PC-3 (cell line): ENCODE data around the gene CGA. TPM values are rescaled to one million over a fixed set of nuclear protein-coding genes. Genes with fewer than 3 reads are reported as not detected.

Experiments used
- ATAC-seq: fragments of 200-7000 bp; cut with Tn5 transposase; 2 replicates; pipeline ENCODE4 v1.9.1; 2020; ENCODE audit warnings: mild to moderate bottlenecking, moderate library complexity
- BruUV-seq: library from RNA; stranded (reverse); fragments of 400-500 nt; replicated peaks from 2 replicates; lab custom pipeline; 2021; lab: Mats Ljungman, UMichigan
- CTCF ChIA-PET: fragments of 300-600 bp; sonication (Branson Sonifier 250); formaldehyde crosslinking; loops from one replicate; lab custom pipeline; 2022; ENCODE audit warnings: antibody characterized with exemption; lab: Charles Lee
- POLR2A ChIA-PET: fragments of 300-600 bp; sonication (Branson Sonifier 250); formaldehyde crosslinking; loops from one replicate; lab custom pipeline; 2022; ENCODE audit warnings: antibody characterized with exemption; ENCODE audit not compliant: unreplicated experiment; lab: Charles Lee
- DNase-seq: peaks from one replicate; pipeline ENCODE4 v3.0.0-alpha.2; 2015
- H2AFZ ChIP-seq: fragments of 300-600 bp; sonication (generic); 2 replicates; pipeline ENCODE4 v1.6.0; 2016; ENCODE audit warnings: antibody characterized with exemption, low read length
- H3F3A ChIP-seq: fragments of 300-600 bp; sonication (generic); one replicate; pipeline ENCODE4 v1.6.0; 2017; ENCODE audit warnings: antibody characterized with exemption, low read length, control low read depth, mild to moderate bottlenecking; ENCODE audit not compliant: unreplicated experiment
- H3K27ac ChIP-seq: fragments of 300-600 bp; sonication (generic); 2 replicates; pipeline ENCODE4 v1.5.1; 2016; ENCODE audit warnings: mild to moderate bottlenecking, low read length
- H3K27me3 ChIP-seq: fragments of 300-600 bp; sonication (generic); 2 replicates; pipeline ENCODE4 v1.6.1; 2016; ENCODE audit warnings: low read length, mixed read lengths
- H3K36me3 ChIP-seq: fragments of 300-600 bp; sonication (generic); 2 replicates; pipeline ENCODE4 v1.6.1; 2016; ENCODE audit warnings: low read depth, mixed run types, low read length, mixed read lengths
- H3K4me1 ChIP-seq: fragments of 300-600 bp; sonication (generic); 2 replicates; pipeline ENCODE4 v1.5.1; 2016; ENCODE audit warnings: low read length; ENCODE audit not compliant: insufficient read depth
- H3K4me2 ChIP-seq: fragments of 300-600 bp; sonication (generic); 2 replicates; pipeline ENCODE4 v1.6.0; 2016; ENCODE audit warnings: low read length
- H3K4me3 ChIP-seq: fragments of 300-600 bp; sonication (generic); 2 replicates; pipeline ENCODE4 v1.5.1; 2016; ENCODE audit warnings: mild to moderate bottlenecking, low read length, mixed read lengths
- H3K79me2 ChIP-seq: fragments of 300-600 bp; sonication (generic); 2 replicates; pipeline ENCODE4 v1.6.1; 2017; ENCODE audit warnings: low read length, mixed read lengths
- H3K9ac ChIP-seq: fragments of 300-600 bp; sonication (generic); 2 replicates; pipeline ENCODE4 v1.6.0; 2016; ENCODE audit warnings: mild to moderate bottlenecking, low read length
- H3K9me2 ChIP-seq: fragments of 300-600 bp; sonication (generic); replicated peaks from 2 replicates; pipeline ENCODE4 v1.6.1; 2016; ENCODE audit warnings: mixed run types, low read length, mixed read lengths
- H3K9me3 ChIP-seq: fragments of 300-600 bp; sonication (generic); 2 replicates; pipeline ENCODE4 v1.6.1; 2016; ENCODE audit warnings: low read length, mixed read lengths
- H4K20me1 ChIP-seq: fragments of 300-600 bp; sonication (generic); 2 replicates; pipeline ENCODE4 v1.6.1; 2016; ENCODE audit warnings: low read length, mixed read lengths
- EZH2 ChIP-seq: fragments of 300-600 bp; sonication (generic); IDR thresholded peaks from one replicate; pipeline ENCODE4 v1.6.1; 2017; ENCODE audit warnings: antibody characterized with exemption, mild to moderate bottlenecking, low read length; ENCODE audit not compliant: unreplicated experiment
- EZH2phosphoT487 ChIP-seq: fragments of 300-600 bp; sonication (generic); IDR thresholded peaks from 2 replicates; pipeline ENCODE4 v1.6.1; 2018; ENCODE audit warnings: mild to moderate bottlenecking, antibody characterized with exemption, low read length, borderline replicate concordance
- intact Hi-C: fragments of 100-400 bp; cut with micrococcal nuclease; formaldehyde crosslinking; loops from 2 replicates; pipeline ENCODE4 v1.9.0; 2023
- total RNA-seq: library from RNA; depleted of rRNA; stranded (reverse); fragments of >200 nt; gene quantifications from 2 replicates; pipeline ENCODE4 v1.2.3, GENCODE V29; 2014
- TF ChIP-seq, protein P1 (sequence below): fragments of 300-600 bp; sonication (generic); conservative IDR thresholded peaks from 2 replicates; pipeline ENCODE4 v1.5.1; 2017; ENCODE audit warnings: antibody characterized with exemption, low read depth, mild to moderate bottlenecking, low read length

Gene CGA
- total RNA-seq, 1 experiment from 2014 or later: not detected

DNA sequence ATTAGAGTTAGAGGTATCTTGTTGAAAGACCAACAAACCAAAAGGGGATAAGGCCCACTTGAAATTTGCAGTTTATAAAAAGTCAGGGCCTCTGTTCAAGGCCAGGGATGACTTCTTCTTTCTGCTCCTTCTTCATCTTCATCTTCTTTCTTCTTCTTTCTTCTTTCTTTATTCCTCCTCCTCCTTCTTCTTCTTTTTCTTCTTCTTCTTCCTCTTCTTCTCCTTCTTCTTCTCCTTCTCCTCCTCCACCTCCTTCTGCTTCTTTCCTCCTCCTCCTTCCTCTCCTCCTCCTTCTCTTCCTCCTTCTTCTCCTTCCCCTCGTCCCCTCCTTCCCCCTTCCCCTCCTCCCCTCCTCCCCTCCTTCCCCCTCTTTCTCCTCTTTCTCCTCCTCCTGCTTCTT lies 42.1 kb upstream of the CGA start:
- Histone ChIP-seq H3F3A (no peaks in the 10 kb centered on the region), H4K20me1 (no peaks in the 10 kb centered on the region), H2AFZ (no peak overlapping the region), H3K36me3 (no peaks in the 10 kb centered on the region), H3K79me2 (no peaks in the 10 kb centered on the region), H3K4me2 (no peak overlapping the region), H3K4me1 (no peaks in the 10 kb centered on the region), H3K27ac (no peak overlapping the region), H3K9me2 (no peaks in the 10 kb centered on the region), H3K27me3 (peaks cover 12% of the 10 kb centered on the region; the same call in 1 of the 2 replicates), H3K4me3 (no peak overlapping the region), H3K9me3 (no peaks in the 10 kb centered on the region), H3K9ac (no peak overlapping the region)
- ChIA-PET POLR2A (no interaction called here), CTCF (no interaction called here)
- TF ChIP-seq, protein P1, sequence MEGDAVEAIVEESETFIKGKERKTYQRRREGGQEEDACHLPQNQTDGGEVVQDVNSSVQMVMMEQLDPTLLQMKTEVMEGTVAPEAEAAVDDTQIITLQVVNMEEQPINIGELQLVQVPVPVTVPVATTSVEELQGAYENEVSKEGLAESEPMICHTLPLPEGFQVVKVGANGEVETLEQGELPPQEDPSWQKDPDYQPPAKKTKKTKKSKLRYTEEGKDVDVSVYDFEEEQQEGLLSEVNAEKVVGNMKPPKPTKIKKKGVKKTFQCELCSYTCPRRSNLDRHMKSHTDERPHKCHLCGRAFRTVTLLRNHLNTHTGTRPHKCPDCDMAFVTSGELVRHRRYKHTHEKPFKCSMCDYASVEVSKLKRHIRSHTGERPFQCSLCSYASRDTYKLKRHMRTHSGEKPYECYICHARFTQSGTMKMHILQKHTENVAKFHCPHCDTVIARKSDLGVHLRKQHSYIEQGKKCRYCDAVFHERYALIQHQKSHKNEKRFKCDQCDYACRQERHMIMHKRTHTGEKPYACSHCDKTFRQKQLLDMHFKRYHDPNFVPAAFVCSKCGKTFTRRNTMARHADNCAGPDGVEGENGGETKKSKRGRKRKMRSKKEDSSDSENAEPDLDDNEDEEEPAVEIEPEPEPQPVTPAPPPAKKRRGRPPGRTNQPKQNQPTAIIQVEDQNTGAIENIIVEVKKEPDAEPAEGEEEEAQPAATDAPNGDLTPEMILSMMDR: no peak
- TF ChIP-seq EZH2phosphoT487: no peak
- no peak for TF ChIP-seq EZH2
- ATAC-seq (no peak), DNase-seq (no peak)
- no TSS peak for BruUV-seq
- intact Hi-C loops: no loop called here

DNA sequence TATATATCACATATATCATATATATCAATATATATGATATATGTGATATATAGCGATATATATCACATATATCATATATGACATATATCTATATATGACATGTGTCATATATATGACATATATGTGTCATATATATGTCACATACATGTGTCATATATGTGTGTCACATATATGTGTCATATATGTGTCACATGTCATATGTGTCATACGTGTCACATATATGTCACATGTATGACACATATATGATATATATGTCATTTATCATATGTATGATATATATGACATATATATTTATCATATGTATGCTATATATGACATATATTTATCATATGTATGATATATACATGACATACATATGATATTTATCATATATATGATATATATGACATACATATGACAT lies 32.8 kb upstream of the CGA start:
- Histone ChIP-seq H3K36me3 (no peaks in the 10 kb centered on the region), H4K20me1 (no peaks in the 10 kb centered on the region), H3K9me3 (no peaks in the 10 kb centered on the region), H2AFZ (no peak overlapping the region), H3K9me2 (no peaks in the 10 kb centered on the region), H3F3A (no peaks in the 10 kb centered on the region), H3K9ac (no peak overlapping the region), H3K79me2 (no peaks in the 10 kb centered on the region), H3K4me3 (no peak overlapping the region), H3K4me1 (no peaks in the 10 kb centered on the region), H3K27me3 (peaks cover 5% of the 10 kb centered on the region; the same call in 1 of the 2 replicates), H3K27ac (no peak overlapping the region), H3K4me2 (no peak overlapping the region)
- ATAC-seq (no peak), DNase-seq (no peak)
- intact Hi-C loops: no loop called here
- BruUV-seq: no TSS peak
- CTCF ChIA-PET: no interaction called here
- no peak for TF ChIP-seq EZH2phosphoT487
- TF ChIP-seq, protein P1: no peak
- no peak for TF ChIP-seq EZH2
- POLR2A ChIA-PET: no interaction called here

DNA sequence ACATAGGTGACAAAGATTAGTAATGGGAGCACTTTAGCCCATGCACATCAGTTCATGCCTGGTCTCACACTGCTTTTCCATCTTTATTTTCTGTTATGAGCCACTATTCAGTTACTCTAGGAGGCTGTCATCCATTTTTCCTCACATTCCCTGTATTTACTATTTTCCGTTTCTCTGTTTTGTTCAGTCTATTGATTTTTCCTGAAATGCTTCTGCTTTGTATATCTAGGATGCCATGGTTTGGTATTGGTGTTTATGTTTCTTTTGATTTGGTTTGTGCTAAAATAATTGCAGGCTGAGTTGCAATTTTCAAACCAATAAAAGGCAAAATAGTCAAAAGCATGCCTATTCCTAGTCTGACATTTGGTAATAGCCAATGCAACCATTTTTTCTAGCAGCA lies 31.6 kb upstream of the CGA start:
- no peaks in the 10 kb centered on the region for H3K36me3 ChIP-seq
- H3K4me2 ChIP-seq: no peak overlapping the region
- no peaks in the 10 kb centered on the region for H3K9me2 ChIP-seq
- H3F3A ChIP-seq: no peaks in the 10 kb centered on the region
- H3K27me3 ChIP-seq: peaks cover 5% of the 10 kb centered on the region; the same call in 1 of the 2 replicates
- no peaks in the 10 kb centered on the region for H3K79me2 ChIP-seq
- intact Hi-C loops: no loop called here
- no peaks in the 10 kb centered on the region for H4K20me1 ChIP-seq
- DNase-seq (no peak), ATAC-seq (no peak)
- ChIA-PET CTCF (no interaction called here), POLR2A (no interaction called here)
- no peak overlapping the region for H2AFZ ChIP-seq
- no peaks in the 10 kb centered on the region for H3K9me3 ChIP-seq
- BruUV-seq: no TSS peak
- TF ChIP-seq EZH2phosphoT487: no peak
- TF ChIP-seq, protein P1: no peak
- no peak for TF ChIP-seq EZH2
- no peaks in the 10 kb centered on the region for H3K4me1 ChIP-seq
- H3K9ac ChIP-seq: no peak overlapping the region
- H3K27ac ChIP-seq: no peak overlapping the region
- no peak overlapping the region for H3K4me3 ChIP-seq
